ENCODE data around the gene EDNRB. TPM values are rescaled to one million over a fixed set of nuclear protein-coding genes. Genes with fewer than 3 reads are reported as not detected.

Gene EDNRB
- polyA plus RNA-seq, 1 donor: 68.2 TPM

DNA sequence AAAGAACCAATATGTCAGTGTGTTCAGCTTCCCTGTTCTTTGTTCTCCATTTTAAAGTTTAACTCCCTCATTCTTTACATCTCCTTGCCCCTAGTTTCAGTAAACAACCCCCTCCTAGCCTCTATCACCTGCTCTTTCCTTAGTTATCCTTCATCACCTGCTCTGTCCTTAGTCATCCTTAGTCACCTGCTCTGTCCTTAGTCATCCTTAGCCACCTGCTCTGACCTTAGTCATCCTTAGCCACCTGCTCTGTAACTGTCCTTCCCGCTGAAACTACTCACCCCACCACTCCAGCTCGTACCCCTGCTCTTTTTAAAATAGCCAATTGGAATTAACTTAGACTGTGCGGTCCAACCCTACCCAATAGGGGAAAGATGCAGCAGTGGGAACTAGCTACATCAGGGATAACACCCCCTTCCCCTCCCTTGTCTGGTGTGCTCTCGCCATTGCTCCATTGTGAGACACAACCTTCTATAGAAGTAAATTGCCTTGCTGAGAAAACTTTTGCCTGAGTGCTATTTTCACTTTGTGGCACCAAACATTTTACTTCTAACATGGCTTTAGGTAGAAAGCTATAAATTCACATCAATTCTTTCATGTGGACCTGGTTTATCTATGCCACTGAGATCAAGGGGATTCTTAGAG, 16.2 kb downstream of the EDNRB start:
- no peak for DNase-seq

DNA sequence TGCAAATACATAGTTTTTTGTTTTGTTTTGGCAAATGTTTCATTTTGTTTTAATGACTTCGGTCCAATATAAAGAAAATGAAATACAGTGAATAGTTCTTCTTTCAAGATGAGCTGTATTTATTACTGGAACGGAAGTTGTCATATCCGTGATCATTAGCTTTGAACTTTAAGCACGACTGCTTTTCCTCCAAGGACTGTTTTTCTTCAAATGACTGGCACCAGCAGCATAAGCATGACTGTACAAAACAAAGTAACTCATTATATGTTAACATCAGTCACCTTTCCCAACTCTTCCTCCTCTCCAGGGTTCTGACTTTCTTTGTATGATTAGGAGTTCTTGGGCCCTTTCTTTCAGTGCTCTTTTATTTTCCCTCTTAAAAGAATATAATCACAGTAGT, 20.5 kb downstream of the EDNRB start:
- DNase-seq: no peak

DNA sequence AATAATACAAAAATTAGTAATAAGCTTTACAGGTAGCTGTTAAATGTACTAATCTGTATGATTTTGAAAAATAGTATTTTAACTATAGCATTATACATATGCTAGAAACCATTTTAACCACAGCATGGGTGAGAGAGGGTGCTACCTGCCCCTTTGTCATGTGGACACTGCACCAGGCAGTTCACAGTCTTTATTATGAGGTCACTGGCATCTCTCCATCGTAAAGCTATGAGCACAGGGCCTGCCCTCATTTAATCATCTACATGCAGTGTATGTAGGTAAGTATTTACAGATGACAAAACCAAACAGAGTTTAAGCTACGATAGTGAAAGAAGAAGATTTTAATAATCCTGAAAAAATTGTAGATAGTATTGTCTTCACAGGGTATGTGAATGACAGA, 21.7 kb downstream of the EDNRB start:
- DNase-seq: no peak

DNA sequence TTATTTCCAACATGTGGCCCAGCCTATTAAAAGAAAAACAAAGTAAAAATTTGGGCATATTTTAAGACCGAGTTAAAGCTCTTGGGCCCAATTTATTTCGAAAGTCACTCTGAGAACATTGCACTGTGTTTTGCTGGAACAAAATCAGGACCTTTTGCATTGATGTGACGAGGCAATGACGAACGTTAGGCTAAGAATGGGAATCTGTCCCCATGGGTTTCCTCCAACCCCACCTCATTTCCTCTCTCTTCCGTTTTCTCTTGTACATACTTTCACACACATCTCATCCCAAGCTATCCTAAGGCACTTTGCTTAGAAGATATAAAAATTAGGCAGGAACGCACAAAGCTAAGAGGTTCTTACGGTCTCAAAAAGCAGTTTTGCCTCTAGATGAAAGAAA, 22.1 kb downstream of the EDNRB start:
- DNase-seq: no peak

DNA sequence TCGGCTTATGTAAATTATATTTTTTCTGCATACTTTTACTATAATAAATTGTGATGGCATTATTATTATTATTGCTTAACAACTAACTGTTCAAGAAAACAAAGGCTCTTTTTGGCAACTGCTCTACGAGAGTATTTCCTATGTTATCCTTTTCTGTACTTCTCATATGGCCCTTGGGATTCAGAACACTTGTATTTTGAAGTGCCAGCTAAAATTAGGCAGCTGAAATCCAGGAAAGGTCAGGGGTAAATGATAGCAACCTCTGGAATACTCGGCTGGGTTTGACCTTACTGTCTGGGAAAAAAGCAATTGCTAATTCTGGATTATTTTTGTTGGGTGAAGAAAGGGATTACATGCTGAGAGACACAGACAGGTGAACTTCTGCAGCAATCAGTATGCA, 23.9 kb downstream of the EDNRB start:
- DNase-seq: no peak

DNA sequence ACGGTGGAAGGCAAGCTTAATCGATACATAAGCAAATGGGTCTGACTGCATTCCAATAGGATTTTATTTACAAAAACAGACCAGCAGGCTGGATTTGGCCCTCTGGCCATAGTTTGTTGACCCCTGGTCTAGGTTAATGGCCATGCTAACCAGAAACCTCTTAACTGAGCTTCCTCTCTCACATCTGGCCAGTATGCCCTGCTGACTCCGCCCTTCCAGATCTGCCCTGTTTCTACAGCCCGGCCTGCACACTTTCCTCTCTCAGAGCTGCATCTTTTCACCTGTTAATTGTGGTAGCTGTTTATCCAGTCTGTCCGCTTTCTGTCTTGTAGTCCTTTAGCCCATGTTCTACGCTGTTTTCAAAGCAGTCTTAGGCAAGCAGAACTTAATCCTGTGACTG, 25.6 kb downstream of the EDNRB start:
- no peak for DNase-seq

DNA sequence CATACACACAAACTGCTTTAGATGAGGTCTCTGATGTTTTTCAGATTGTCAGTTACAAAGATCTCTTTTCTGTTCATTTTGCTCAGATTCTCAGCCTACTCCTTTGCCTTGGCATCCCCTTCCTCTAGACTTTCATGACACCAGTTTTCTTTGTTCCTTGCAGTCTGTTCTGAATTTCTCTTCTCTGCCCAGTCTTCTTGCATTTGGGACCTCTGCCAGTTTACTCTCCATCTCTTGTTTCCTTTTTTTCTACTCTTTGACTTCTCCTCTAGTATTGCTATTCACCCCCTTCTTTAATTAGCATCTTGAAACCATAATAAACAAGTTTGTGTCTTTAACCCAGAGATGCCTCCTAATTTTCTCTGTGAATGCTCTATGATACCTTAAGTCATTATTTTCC, 26.1 kb downstream of the EDNRB start:
- no peak for DNase-seq

DNA sequence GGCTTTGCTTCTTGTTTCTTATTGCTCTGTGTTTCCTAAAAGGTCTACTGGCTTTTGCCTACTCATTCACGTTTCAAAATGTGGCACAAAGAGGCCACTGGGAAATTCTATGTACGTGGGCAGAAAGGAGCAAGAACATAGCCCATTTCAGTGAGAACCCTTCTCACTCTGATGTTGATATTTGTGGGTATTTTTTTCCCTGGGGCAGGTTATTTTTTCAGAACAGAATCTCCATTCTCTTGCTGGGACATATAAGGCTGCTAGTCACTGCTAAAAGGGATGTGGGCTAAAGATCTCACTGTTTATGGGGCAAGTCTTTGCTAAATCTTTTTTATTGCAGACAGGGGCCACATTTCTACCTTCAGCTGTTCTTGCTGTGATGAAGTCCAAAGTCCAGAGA, 27.1 kb downstream of the EDNRB start:
- no peak for DNase-seq

DNA sequence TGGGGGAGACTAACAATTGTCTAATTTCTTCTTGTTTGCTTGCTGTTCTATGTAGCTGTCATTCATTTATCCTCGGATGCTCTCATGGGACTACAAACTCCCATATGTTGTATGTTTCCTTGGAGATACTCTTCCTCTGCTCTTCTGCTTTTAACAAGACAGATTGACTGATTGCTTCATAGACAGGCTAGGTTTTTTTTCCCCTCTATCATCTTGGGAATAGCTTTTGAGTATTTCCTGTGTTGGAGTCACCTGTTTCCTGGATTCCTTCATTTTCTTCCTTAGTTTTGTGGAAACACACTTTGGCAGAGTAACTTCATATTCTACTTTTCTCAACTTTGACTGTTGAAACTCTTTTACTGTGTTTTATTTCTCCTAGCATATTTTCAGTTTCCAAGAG, 27.6 kb downstream of the EDNRB start:
- no peak for DNase-seq

DNA sequence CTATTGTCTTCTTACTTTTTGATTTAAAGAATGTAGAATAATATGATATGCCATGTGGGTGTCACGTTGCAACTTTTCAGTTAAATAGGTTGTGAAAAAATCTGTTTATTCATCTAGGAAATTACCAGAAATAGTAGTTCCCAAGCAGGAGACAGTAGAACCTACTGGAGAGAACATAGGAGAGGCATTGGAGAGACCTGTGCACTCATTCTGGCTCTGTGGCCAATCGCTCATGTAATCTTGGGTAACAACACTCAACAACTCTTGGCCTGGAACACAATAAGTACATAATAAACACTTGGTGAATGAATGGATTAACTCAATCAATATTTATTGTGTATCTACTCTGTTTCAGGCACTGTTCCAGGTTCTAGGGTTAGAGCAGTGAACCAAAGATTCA, 35.3 kb downstream of the EDNRB start:
- DNase-seq: no peak

DNA sequence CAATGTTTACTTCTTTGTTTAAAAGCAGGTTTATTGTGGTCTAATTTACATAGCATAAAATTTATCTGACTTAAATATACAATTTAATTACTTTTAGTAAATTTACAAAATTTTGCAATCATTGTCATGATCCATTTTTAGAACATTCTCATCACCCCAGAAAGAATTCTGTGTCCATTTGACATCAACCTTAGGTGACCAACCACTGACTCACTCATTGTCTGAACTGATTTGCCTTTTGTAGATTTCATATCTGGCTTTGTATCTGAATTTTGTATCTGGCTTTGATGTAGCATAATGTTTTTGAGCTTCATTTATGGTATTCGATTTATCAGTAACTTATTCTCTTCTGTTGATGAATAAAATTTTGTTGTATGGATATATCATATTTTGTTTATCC, 40.4 kb downstream of the EDNRB start:
- no peak for DNase-seq

DNA sequence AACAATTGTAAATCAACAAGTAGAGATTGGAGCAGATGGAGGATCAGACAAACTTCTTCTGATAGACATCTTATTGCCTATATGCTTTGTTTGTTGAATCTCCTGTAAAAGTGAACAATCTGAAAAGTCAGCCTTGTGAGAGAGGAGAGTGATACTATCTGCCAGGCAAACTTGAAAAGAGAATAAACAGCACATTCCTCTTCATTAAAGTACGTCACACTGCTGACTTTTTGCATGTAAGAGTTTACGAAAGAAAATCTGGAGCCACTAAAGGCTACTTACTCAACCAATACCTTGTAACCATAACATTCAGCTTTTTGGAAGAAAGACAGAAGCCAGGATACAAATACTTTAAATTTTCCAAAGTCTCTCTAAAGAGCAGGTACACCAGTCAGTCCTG, 42.5 kb downstream of the EDNRB start:
- DNase-seq: no peak

DNA sequence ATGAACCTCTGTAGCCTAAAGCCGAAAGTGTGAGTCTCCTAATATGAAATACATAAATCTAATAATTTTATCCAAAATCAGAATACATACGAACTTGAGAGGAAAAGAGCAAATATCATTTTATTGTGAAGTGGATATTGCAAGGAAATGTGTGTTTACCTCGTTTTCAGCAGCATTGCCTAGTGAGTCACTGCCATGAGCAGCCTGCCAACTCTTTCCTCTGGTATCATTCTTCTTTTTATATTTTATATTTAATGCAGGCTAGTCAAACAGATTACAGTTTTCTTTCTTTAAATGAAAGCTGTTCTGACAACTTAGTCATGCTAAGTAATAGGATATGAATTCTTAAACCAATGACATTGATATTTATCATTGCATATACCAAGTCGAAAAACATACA, 44.2 kb downstream of the EDNRB start:
- no peak for DNase-seq

DNA sequence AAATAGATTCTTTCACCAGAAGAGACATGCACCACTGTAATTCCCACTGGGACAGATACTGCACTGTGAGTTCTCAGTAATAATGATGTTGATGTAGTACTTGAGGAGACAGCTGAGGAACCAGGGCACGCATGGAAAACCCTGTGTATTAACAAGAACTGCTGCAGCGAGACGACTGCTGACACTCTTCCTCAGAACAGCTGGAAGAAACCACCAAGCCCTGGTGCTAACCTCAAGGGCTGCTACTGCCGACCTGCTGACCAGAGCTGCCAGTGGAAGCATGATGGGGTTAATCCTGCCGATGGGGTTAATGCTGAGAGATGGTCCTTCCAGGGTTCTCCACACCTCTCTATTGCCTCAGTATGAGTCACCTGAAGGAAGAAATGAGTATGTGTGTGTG, 45.6 kb downstream of the EDNRB start:
- DNase-seq: no peak

DNA sequence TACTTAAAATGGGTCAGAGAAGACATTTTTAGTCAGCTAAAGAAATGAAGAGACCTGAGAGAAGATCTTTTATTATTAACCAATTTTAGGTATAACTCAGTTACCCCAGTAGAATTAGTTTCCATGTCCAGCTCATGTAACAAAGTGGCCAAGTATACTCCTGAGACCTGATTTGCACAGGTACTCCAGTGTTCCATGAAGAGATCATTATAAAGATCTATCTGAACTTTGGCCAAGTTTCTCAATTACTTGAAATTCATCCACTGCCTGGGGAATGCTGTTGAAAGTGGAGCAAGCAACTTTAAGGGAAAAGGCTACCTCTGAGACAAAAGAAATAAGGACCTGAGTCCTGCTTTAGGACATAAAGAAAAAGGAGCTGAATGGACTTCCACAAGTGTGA, 47.0 kb downstream of the EDNRB start:
- DNase-seq: no peak

DNA sequence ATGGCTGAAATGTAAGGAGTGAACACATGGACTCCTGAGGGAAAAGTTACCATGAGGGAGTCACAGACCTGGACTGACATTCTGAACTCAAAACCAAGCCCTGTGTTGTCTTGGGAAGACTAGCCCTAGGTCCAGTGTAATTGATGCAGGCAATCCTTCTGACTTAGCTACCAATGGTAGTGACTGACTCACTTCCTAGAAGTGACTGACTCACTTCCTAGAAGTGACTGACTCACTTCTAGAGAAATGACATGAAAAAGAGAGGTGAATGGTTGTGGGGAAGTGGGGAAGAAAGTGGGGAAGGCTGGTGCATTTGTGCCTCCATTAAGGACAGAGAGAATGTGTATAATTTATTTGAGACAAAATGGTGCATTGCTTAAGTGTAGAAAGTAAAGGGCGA, 49.9 kb downstream of the EDNRB start:
- no peak for DNase-seq

DNA sequence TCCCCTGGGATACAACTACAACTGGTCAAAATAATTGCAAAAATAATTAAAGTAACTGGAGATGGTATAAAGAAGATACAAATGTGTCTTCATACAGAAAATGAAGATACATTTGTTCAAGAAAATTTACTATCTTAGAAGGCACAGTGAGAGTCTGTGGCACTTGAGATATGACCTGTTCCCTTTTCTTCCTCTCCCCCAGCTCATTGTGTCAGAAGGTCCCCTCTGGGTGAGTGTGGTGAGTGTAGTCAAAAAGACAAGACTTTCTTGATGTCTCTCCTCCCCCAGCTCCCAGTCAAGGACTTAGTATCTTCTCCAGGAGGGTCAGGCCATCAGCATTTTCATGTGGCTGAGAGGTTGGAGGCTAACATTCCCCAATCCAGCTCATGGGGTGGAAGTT, 51.7 kb downstream of the EDNRB start:
- DNase-seq: no peak

DNA sequence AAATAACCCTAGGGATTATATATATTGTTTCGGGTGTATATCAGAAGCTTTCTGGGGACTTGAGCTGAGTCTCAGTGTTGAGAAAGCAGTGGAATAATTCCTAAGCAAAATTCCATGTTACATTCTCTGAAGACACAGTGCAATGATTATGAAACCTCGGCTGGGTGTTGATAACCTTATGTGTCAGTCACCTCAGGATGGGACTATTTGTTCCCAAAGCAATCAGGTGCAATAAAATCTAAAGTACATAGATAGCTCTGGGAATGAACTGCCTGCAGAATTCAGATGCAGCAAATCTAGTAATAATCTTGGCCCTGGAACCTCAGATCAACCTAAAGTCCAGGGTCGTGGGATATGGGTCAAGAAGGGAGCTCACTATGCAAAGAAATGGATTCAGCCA, 53.0 kb downstream of the EDNRB start:
- no peak for DNase-seq

DNA sequence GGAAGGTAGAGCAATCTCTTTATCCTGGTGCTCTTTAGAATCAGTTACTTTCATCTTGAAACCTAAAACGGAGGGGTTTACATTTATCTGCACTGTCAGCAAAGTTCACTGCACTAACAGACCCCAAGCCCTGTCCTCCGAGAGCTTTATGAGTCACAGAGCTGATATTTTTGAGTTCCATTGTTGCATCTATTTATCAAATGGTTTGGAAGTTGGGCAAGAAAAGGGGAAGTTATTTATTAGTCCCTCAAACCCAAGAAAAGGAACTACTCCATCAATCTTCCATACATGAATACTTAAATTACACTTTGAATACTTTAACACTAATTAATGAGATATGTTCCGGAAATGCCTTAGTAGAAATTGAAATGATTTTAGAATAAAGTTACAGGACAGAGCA, 55.5 kb downstream of the EDNRB start:
- no peak for DNase-seq

DNA sequence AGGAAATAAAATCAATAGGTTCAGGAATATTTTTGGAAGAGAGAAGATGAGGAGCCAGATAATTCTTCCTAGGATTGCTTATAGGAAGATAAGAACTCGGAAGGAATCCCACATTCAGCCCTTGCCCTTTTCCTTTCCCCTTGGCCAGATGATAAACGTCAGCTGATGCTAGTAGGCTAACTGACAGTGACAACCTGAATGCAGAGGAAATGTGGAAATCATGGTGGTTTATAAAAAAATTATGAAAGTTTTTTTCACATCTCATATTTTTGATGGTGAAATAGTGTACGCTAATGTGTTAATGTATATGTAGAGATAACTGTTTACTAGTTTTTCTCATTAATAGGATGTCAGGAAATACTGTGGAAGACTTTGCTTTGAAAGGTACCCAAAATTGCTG, 56.9 kb downstream of the EDNRB start:
- DNase-seq: no peak

DNA sequence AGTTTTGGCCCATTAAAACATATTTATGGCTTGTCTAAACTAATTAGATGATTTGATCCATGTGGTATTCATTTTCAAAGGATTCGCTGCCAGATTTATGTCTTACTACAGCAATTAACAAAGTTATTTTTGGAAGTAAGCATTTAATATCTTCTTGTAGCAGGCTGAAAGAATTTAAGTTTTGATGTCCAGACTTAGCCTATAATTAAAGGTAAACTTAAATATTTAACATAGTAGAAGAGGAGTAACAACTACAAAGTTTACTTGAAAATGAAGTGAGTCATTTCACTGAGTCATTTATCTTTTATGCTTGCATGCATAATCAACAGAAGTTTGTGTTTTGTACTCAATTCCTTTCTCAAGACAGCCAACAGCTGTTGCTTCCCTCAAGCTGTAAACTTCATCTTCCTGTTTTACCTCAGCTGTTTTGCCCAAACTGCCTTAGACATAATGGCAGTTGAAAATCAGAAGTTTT, 58.1 kb downstream of the EDNRB start:
- peak; percentile 52 for DNase-seq

DNA sequence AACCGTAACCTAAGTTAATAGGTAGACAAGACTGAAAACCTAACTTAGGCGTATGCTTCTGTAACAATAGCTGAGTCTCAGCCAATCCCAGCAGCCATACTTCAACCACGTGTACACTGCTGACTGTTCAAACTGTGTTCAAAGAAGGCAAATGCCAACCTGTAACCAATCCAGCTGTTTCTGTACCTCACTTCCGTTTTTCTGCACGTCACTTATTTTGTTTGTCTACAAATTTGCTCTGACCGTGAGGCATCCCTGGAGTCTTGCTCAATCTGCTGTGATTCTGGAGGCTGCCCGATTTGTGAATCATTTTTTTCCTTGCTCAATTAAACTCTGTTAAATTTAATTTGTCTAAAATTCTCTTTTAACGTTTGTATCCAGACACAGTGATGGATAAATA, 59.2 kb downstream of the EDNRB start:
- no peak for DNase-seq

DNA sequence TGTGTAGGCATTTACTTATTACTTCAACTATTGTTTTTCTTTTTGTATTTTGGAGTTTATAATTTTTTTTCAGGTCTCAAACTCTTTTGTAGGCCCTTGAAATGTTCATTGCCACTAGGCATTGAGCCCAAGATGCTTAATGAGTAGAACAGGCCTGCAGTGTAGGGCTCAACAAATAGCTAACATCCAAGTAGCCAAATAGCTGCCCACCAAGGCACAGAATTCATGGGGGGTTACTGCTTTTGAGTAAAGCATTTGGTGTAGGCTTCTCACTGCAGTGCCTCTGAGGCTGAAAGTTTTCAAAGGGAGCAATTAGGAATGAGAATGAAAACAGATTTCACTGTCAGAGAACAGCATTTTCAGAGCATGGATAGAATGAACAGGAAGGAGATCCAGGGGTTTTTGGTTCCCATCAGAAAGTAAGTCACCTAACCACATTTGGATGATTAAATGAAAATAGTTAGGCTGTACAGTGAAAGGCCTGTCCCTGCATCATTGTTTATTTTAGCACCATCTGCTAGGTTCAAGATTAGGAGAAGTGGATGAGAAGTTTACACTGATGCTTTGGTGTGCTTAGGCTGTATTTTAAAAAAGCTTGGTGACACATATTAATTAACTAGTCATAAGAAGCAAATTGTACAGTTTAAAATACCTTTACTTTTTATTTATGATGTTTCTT, 61.0 kb downstream of the EDNRB start:
- no peak for DNase-seq

DNA sequence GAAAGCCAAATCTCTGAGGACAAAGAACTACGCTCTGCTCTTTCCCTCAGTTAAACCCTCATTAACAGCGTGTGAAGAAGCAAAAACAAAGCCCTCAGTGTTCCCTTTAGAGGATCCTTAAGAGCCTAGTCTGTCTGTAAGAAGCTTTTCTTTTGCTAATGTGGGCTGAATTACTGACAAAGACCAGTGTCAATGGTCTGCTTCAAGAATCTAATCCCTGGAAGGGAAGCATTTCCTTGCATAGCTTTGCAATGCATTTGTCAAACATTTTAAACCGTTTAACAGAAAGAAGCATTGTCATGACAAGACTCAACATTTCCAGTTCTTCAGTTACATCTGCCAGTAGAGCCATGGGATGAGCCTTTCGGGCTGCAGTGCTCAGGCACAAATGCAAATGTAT, 64.9 kb downstream of the EDNRB start:
- DNase-seq: no peak

All from left kidney (tissue), 2 donors.